A549 (cell line): ENCODE measurements around the gene ADAMTS20. TPM values are rescaled to one million over a fixed set of nuclear protein-coding genes. Genes with fewer than 3 reads are reported as not detected.

ENCODE experiments used
- ATAC-seq, 2 experiments: fragments of 200-7000 bp in 1 of 2; fragments of >200 bp in 1 of 2; cut with Nextera tagmentation in 1 of 2; cut with Tn5 transposase in 1 of 2; 3 replicates each; pipeline versions ENCODE4 v1.8.0 to v1.9.1; 2018 to 2020; ENCODE audit warnings: mild to moderate bottlenecking in 1 of 2, moderate library complexity in 1 of 2
- CTCF ChIA-PET: fragments of 300-600 bp; sonication (Branson Sonifier 250); formaldehyde crosslinking; extraction: SDS; loops from one replicate; lab custom pipeline; 2021; ENCODE audit warnings: antibody characterized with exemption, inconsistent platforms; lab: Yijun Ruan, JAX
- POLR2A ChIA-PET: fragments of 350-600 bp; formaldehyde crosslinking; extraction: SDS; loops from one replicate; lab custom pipeline; 2021; ENCODE audit warnings: antibody characterized with exemption, inconsistent platforms; lab: Yijun Ruan, JAX
- DNase-seq, 2 experiments: peaks; one replicate each; pipeline versions ENCODE4 v3.0.0 to v3.0.0-alpha.2; 2011 to 2016; ENCODE audit warnings: low read depth in 1 of 2, low spot score in 1 of 2
- FAIRE-seq: peaks from 2 replicates; lab custom pipeline; 2011; peaks lifted over from hg19 to GRCh38; lab: Jason Lieb, UNC
- H3K27ac ChIP-seq, 2 experiments: fragments of >200 bp; sonication (Bioruptor Twin); formaldehyde crosslinking; 3 replicates each; pipeline ENCODE4 v1.5.1; 2016 to 2017
- H3K4me1 ChIP-seq: fragments of >200 bp; sonication (Bioruptor Twin); formaldehyde crosslinking; 3 replicates; pipeline ENCODE4 v1.6.1; 2016
- H3K4me2 ChIP-seq: fragments of >200 bp; sonication (Bioruptor Twin); formaldehyde crosslinking; 3 replicates; pipeline ENCODE4 v1.6.1; 2016
- H3K4me3 ChIP-seq: fragments of >200 bp; sonication (Bioruptor Twin); formaldehyde crosslinking; 3 replicates; pipeline ENCODE4 v1.5.1; 2016
- H3K9me3 ChIP-seq: fragments of >200 bp; sonication (Bioruptor Twin); formaldehyde crosslinking; 3 replicates; pipeline ENCODE4 v1.6.1; 2016
- BHLHE40 ChIP-seq: IDR thresholded peaks from 2 replicates; pipeline ENCODE4 v1.6.1; 2012; ENCODE audit warnings: low read depth, low read length, inconsistent platforms
- CBX2 ChIP-seq: fragments of 200-600 bp; sonication (generic); IDR thresholded peaks from 2 replicates; pipeline ENCODE4 v1.6.1; 2016; ENCODE audit warnings: low read depth, mild to moderate bottlenecking, borderline replicate concordance
- CHD2 ChIP-seq: fragments of 150-350 bp; IDR thresholded peaks from 2 replicates; pipeline ENCODE4 v1.6.1; 2014; ENCODE audit warnings: low read length; ENCODE audit not compliant: partially characterized antibody
- CHD4 ChIP-seq: fragments of 200-600 bp; sonication (generic); IDR thresholded peaks from 2 replicates; pipeline ENCODE4 v1.6.1; 2016; ENCODE audit warnings: antibody characterized with exemption, mild to moderate bottlenecking, borderline replicate concordance
- EHMT2 ChIP-seq: fragments of 200-600 bp; sonication (generic); IDR thresholded peaks from 2 replicates; pipeline ENCODE4 v1.6.1; 2016; ENCODE audit warnings: antibody characterized with exemption, low read depth, mild to moderate bottlenecking, moderate library complexity
- FOSL2 ChIP-seq, 2 experiments: fragments of 450-650 bp in 1 of 2; fragments of >200 bp in 1 of 2; sonication (Bioruptor Twin) in 1 of 2; formaldehyde crosslinking; IDR thresholded peaks; 2 replicates each; pipeline versions ENCODE4 v1.5.0 to v1.6.1; 2016 to 2020; ENCODE audit warnings: mild to moderate bottlenecking in 1 of 2, moderate library complexity in 1 of 2
- GATA3 ChIP-seq: IDR thresholded peaks from 2 replicates; pipeline ENCODE4 v1.6.1; 2012; ENCODE audit warnings: borderline replicate concordance
- HOXA7 ChIP-seq: fragments of 250-450 bp; sonication (Bioruptor Pico); IDR thresholded peaks from 2 replicates; pipeline ENCODE4 v1.5.0; 2020; ENCODE audit warnings: mild to moderate bottlenecking, moderate library complexity
- HOXB13 ChIP-seq: fragments of 250-450 bp; sonication (Bioruptor Pico); IDR thresholded peaks from 2 replicates; pipeline ENCODE4 v1.5.0; 2020; ENCODE audit warnings: low read depth, mild to moderate bottlenecking, moderate library complexity
- JUN ChIP-seq, 2 experiments: fragments of >200 bp; sonication (Bioruptor Twin); formaldehyde crosslinking; IDR thresholded peaks; 2 replicates in 1 of 2; 3 replicates in 1 of 2; pipeline ENCODE4 v1.6.1; 2016 to 2017
- KDM5A ChIP-seq: fragments of 200-600 bp; sonication (generic); IDR thresholded peaks from 2 replicates; pipeline ENCODE4 v1.6.1; 2016; ENCODE audit warnings: antibody characterized with exemption, mild to moderate bottlenecking
- MAFK ChIP-seq: fragments of 450-650 bp; IDR thresholded peaks from 2 replicates; pipeline ENCODE4 v1.6.1; 2014; ENCODE audit not compliant: partially characterized antibody
- MYC ChIP-seq: IDR thresholded peaks from 2 replicates; pipeline ENCODE4 v1.6.1; 2012; ENCODE audit warnings: mild to moderate bottlenecking, inconsistent platforms, low read length, improper control_type of control experiment, borderline replicate concordance
- NPAS2 ChIP-seq: fragments of 250-450 bp; sonication (Bioruptor Pico); IDR thresholded peaks from 2 replicates; pipeline ENCODE4 v1.8.0; 2022; ENCODE audit warnings: mild to moderate bottlenecking, moderate library complexity, borderline replicate concordance
- PHF8 ChIP-seq: fragments of 200-600 bp; sonication (generic); IDR thresholded peaks from 2 replicates; pipeline ENCODE4 v1.6.1; 2016; ENCODE audit warnings: low read depth, mild to moderate bottlenecking, antibody characterized with exemption, moderate library complexity, borderline replicate concordance
- RAD21 ChIP-seq, 2 experiments: fragments of >200 bp in 1 of 2; sonication (Bioruptor Twin) in 1 of 2; formaldehyde crosslinking in 1 of 2; IDR thresholded peaks in 1 of 2; conservative IDR thresholded peaks in 1 of 2; 2 replicates in 1 of 2; 3 replicates in 1 of 2; pipeline ENCODE4 v1.6.1; 2012 to 2018; ENCODE audit warnings: inconsistent platforms in 1 of 2
- SMC3 ChIP-seq: fragments of >200 bp; sonication (Bioruptor Twin); formaldehyde crosslinking; IDR thresholded peaks from 3 replicates; pipeline ENCODE4 v1.6.1; 2018; ENCODE audit warnings: inconsistent platforms
- TFCP2L1 ChIP-seq: fragments of 250-450 bp; sonication (Bioruptor Pico); IDR thresholded peaks from 2 replicates; pipeline ENCODE4 v1.5.0; 2021; ENCODE audit warnings: mild to moderate bottlenecking
- ZC3H11A ChIP-seq: fragments of 450-650 bp; IDR thresholded peaks from 2 replicates; pipeline ENCODE4 v1.6.1; 2014; ENCODE audit warnings: antibody characterized with exemption, mild to moderate bottlenecking
- ZNF302 ChIP-seq: fragments of 250-450 bp; sonication (Bioruptor Pico); IDR thresholded peaks from 2 replicates; pipeline ENCODE4 v1.9.0; 2021; ENCODE audit warnings: inconsistent platforms, mild to moderate bottlenecking, moderate library complexity
- WGBS: methylation state at CpG from one replicate; pipeline ENCODE4 v1.1.6; 2017; ENCODE audit errors: missing lambda C conversion rate; 5-methylcytosine and 5-hydroxymethylcytosine counted together
- polyA plus RNA-seq, 4 experiments: library from polyadenylated mRNA; depleted of rRNA in 3 of 4; stranded (reverse); fragments of >200 nt; fragmentation: RNase III in 1 of 4; extraction: RNeasy Plus Mini Kit Qiagen cat#74134 plus additional on column Dnase treatment in 1 of 4; gene quantifications; 2 replicates in 3 of 4; 3 replicates in 1 of 4; pipeline ENCODE4 v1.2.3, GENCODE V29; 2011 to 2017
- TF ChIP-seq, protein P1 (sequence below): fragments of >200 bp; sonication (Bioruptor Twin); formaldehyde crosslinking; IDR thresholded peaks from 3 replicates; pipeline ENCODE4 v1.6.1; 2016
- TF ChIP-seq, protein P2 (sequence below): fragments of 150-350 bp; IDR thresholded peaks from 2 replicates; pipeline ENCODE4 v1.6.1; 2014; ENCODE audit warnings: low read depth, mild to moderate bottlenecking, low read length
- TF ChIP-seq, protein P3 (sequence below): fragments of 250-450 bp; sonication (Bioruptor Pico); IDR thresholded peaks from 2 replicates; pipeline ENCODE4 v1.5.0; 2021; ENCODE audit warnings: mild to moderate bottlenecking, moderate library complexity, borderline replicate concordance
- TF ChIP-seq, protein P4 (sequence below): fragments of 200-600 bp; sonication (generic); IDR thresholded peaks from 2 replicates; pipeline ENCODE4 v1.6.1; 2016; ENCODE audit warnings: antibody characterized with exemption, mild to moderate bottlenecking, moderate library complexity

ADAMTS20 gene
- polyA plus RNA-seq, 2 of the 4 experiments (the other 2 are of a cell fraction): not detected

DNA sequence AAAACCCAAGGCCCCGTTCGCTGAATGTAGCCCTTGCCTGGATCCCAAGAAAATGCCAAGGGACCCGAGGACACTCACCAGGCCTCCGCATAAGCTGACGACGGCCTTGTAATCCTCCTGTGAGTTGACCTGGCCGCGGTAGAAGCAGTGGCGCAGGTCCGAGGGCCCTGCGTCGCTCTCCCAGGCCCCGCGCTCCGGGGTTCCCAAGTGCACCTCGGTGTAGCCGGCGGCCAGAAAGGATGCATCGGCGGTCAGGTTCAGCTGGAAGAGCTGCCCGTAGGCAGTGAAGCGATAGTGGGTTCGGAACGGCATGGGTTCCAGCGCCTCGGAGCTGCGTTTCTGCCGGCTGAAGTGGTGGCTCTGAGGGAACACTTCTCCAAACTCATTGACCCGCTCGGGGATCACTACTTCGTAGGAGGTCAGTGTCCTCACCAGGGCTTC lies 1.2 kb downstream of the ADAMTS20 start:
- Histone ChIP-seq H3K27ac (no peak overlapping the region), H3K4me1 (no peaks in the 10 kb centered on the region), H3K4me3 (no peak overlapping the region), H3K9me3 (0 out of 3 replicates have a peak, but pooled peaks cover 7% of the 10 kb centered on the region), H3K4me2 (no peak overlapping the region)
- no peak for ATAC-seq
- ChIA-PET POLR2A (no interaction called here), CTCF (no interaction called here)
- 30% methylated on average over 8 of the region's 31 CpGs for whole genome bisulfite sequencing
- DNase-seq: no peak
- FAIRE-seq: no peak
- TF ChIP-seq MAFK (no peak), ZC3H11A (no peak), JUN (IDR thresholded peaks at IDR 0.05) (no peak), EHMT2 (no peak), TFCP2L1 (CRISPR knock-in tag) (no peak), NPAS2 (CRISPR knock-in tag) (no peak), FOSL2 (IDR thresholded peaks at IDR 0.05) (no peak), FOSL2 (CRISPR knock-in tag; IDR thresholded peaks at IDR 0.05) (no peak), HOXB13 (no peak), PHF8 (no peak), GATA3 (no peak), KDM5A (no peak), MYC (no peak), CHD4 (no peak), RAD21 (conservative IDR thresholded peaks at IDR 0.05 in 1 of 2, IDR thresholded peaks at IDR 0.05 in 1 of 2) (no peak), HOXA7 (CRISPR knock-in tag) (no peak)
- TF ChIP-seq, protein P1, sequence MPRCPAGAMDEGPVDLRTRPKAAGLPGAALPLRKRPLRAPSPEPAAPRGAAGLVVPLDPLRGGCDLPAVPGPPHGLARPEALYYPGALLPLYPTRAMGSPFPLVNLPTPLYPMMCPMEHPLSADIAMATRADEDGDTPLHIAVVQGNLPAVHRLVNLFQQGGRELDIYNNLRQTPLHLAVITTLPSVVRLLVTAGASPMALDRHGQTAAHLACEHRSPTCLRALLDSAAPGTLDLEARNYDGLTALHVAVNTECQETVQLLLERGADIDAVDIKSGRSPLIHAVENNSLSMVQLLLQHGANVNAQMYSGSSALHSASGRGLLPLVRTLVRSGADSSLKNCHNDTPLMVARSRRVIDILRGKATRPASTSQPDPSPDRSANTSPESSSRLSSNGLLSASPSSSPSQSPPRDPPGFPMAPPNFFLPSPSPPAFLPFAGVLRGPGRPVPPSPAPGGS: no peak

DNA sequence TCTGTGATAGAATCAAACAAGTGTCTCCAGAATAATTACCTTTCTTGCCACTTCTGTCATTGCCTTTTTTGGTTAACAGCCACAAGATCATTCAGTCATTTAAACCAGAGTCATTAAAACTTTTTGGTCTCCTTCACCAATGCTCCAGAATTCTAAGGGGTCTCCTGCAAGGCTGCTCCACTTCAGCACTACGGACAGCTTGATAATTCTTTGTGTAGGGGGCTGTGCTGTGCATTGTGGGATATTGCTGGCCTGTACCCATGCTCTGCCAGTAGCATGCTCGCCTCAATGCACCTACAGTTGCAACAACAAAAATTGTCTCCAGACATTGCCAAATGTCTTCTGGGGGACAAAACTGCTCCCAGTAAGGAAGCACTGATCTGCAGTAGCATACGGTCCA lies 7.3 kb downstream of the ADAMTS20 start:
- Histone ChIP-seq H3K4me1 (no peaks in the 10 kb centered on the region), H3K9me3 (no peaks in the 10 kb centered on the region), H3K4me3 (no peak overlapping the region), H3K27ac (no peak overlapping the region), H3K4me2 (no peak overlapping the region)
- no peak for DNase-seq
- no peak for FAIRE-seq
- ChIA-PET CTCF (no interaction called here), POLR2A (no interaction called here)
- 7% methylated on average over 3 of the region's 3 CpGs for whole genome bisulfite sequencing
- TF ChIP-seq, protein P2, sequence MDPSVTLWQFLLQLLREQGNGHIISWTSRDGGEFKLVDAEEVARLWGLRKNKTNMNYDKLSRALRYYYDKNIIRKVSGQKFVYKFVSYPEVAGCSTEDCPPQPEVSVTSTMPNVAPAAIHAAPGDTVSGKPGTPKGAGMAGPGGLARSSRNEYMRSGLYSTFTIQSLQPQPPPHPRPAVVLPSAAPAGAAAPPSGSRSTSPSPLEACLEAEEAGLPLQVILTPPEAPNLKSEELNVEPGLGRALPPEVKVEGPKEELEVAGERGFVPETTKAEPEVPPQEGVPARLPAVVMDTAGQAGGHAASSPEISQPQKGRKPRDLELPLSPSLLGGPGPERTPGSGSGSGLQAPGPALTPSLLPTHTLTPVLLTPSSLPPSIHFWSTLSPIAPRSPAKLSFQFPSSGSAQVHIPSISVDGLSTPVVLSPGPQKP: no peak
- TF ChIP-seq CBX2 (no peak), HOXB13 (no peak), ZNF302 (CRISPR knock-in tag) (no peak), MAFK (no peak)
- ATAC-seq: no peak

DNA sequence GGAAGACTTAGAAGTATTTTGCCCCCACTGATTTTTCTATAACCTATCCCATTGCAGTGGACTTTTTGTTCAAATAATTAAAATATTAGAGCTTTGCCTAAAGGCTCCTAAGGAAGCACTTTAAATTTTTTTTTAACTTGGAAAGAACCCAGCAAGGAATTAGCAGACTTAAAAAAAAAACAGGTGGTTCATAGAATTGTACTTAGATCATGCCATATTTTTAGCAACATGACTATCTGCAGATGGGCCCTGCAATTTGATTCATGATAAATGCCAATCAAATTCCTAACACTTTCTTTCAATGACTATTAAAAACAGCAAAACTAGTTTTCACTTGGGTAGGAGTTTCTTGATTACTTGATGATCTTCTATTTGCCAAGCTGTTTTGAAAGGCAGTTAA lies 11.5 kb downstream of the ADAMTS20 start:
- CTCF ChIA-PET: no interaction called here
- H3K9me3 ChIP-seq: no peaks in the 10 kb centered on the region
- FAIRE-seq: no peak

More for the DNA sequence above, 11.5 kb downstream of the ADAMTS20 start:
- Histone ChIP-seq H3K4me3 (no peak overlapping the region), H3K27ac (no peak overlapping the region), H3K4me2 (no peak overlapping the region), H3K4me1 (no peaks in the 10 kb centered on the region)
- TF ChIP-seq, protein P3, sequence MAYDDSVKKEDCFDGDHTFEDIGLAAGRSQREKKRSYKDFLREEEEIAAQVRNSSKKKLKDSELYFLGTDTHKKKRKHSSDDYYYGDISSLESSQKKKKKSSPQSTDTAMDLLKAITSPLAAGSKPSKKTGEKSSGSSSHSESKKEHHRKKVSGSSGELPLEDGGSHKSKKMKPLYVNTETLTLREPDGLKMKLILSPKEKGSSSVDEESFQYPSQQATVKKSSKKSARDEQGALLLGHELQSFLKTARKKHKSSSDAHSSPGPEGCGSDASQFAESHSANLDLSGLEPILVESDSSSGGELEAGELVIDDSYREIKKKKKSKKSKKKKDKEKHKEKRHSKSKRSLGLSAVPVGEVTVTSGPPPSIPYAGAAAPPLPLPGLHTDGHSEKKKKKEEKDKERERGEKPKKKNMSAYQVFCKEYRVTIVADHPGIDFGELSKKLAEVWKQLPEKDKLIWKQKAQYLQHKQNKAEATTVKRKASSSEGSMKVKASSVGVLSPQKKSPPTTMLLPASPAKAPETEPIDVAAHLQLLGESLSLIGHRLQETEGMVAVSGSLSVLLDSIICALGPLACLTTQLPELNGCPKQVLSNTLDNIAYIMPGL (CRISPR knock-in tag): no peak
- TF ChIP-seq SMC3: no peak
- TF ChIP-seq, protein P4, sequence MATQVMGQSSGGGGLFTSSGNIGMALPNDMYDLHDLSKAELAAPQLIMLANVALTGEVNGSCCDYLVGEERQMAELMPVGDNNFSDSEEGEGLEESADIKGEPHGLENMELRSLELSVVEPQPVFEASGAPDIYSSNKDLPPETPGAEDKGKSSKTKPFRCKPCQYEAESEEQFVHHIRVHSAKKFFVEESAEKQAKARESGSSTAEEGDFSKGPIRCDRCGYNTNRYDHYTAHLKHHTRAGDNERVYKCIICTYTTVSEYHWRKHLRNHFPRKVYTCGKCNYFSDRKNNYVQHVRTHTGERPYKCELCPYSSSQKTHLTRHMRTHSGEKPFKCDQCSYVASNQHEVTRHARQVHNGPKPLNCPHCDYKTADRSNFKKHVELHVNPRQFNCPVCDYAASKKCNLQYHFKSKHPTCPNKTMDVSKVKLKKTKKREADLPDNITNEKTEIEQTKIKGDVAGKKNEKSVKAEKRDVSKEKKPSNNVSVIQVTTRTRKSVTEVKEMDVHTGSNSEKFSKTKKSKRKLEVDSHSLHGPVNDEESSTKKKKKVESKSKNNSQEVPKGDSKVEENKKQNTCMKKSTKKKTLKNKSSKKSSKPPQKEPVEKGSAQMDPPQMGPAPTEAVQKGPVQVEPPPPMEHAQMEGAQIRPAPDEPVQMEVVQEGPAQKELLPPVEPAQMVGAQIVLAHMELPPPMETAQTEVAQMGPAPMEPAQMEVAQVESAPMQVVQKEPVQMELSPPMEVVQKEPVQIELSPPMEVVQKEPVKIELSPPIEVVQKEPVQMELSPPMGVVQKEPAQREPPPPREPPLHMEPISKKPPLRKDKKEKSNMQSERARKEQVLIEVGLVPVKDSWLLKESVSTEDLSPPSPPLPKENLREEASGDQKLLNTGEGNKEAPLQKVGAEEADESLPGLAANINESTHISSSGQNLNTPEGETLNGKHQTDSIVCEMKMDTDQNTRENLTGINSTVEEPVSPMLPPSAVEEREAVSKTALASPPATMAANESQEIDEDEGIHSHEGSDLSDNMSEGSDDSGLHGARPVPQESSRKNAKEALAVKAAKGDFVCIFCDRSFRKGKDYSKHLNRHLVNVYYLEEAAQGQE: no peak
- no peak for TF ChIP-seq CHD2
- no peak for TF ChIP-seq GATA3
- TF ChIP-seq BHLHE40: no peak
- DNase-seq: no peak
- POLR2A ChIA-PET: no interaction called here
- no peak for ATAC-seq
